Bronchial epithelial cell (primary cell): ENCODE results near the gene LMCD1. TPM values are rescaled to one million over a fixed set of nuclear protein-coding genes. Genes with fewer than 3 reads are reported as not detected.

ENCODE experiments used
- DNase-seq: peaks from one replicate; pipeline ENCODE4 v3.0.0-alpha.2; 2010; ENCODE audit warnings: low read depth
- FAIRE-seq: peaks from 2 replicates; lab custom pipeline; 2011; peaks lifted over from hg19 to GRCh38; lab: Jason Lieb, UNC
- H3K27me3 ChIP-seq: 2 replicates; pipeline ENCODE4 v1.5.1; 2011; ENCODE audit warnings: low read length; ENCODE audit not compliant: control insufficient read depth, insufficient read depth
- H3K36me3 ChIP-seq: 2 replicates; pipeline ENCODE4 v1.5.1; 2011; ENCODE audit warnings: low read length; ENCODE audit not compliant: control insufficient read depth, insufficient read depth
- H3K4me3 ChIP-seq: 2 replicates; pipeline ENCODE4 v1.5.1; 2011; ENCODE audit warnings: mild to moderate bottlenecking, low read depth, low read length, control low read depth
- CTCF ChIP-seq: IDR thresholded peaks from 2 replicates; pipeline ENCODE4 v1.5.1; 2011; ENCODE audit warnings: mild to moderate bottlenecking, moderate library complexity, low read length, control low read depth, inconsistent platforms; ENCODE audit not compliant: insufficient read depth, severe bottlenecking
- total RNA-seq: library from RNA; depleted of rRNA; stranded (reverse); fragments of >200 nt; gene quantifications from 2 replicates; pipeline ENCODE4 v1.2.1, GENCODE V29; 2014

Gene LMCD1
- total RNA-seq, 1 donor from 2014 or later, result 2.6 TPM

GRCh38 chr3:8549354-8549753, 47.7 kb downstream of the LMCD1 start:
- H3K27me3 ChIP-seq, result no peaks in the 10 kb centered on the region
- DNase-seq (no peak), FAIRE-seq (no peak)
- H3K36me3 ChIP-seq, result peaks cover 3% of the 10 kb centered on the region
- no peak for TF ChIP-seq CTCF
- H3K4me3 ChIP-seq, result no peak overlapping the region

- no peak for TF ChIP-seq CTCF
- no peak overlapping the region for H3K4me3 ChIP-seq
- no peaks in the 10 kb centered on the region for H3K27me3 ChIP-seq
- no peak for FAIRE-seq
- peaks cover 3% of the 10 kb centered on the region for H3K36me3 ChIP-seq
- no peak for DNase-seq
These were observed 49.0 kb downstream of the LMCD1 start for GRCh38 chr3:8550611-8551010.

GRCh38 chr3:8552223-8552762, 50.7 kb downstream of the LMCD1 start:
- DNase-seq, result no peak
- FAIRE-seq, result no peak
- Histone ChIP-seq H3K27me3 (no peaks in the 10 kb centered on the region), H3K4me3 (no peak overlapping the region), H3K36me3 (peaks cover 3% of the 10 kb centered on the region)
- no peak for TF ChIP-seq CTCF

- no peaks in the 10 kb centered on the region for H3K27me3 ChIP-seq
- TF ChIP-seq CTCF, result no peak
- FAIRE-seq, result no peak
- H3K36me3 ChIP-seq, result peaks cover 3% of the 10 kb centered on the region
- DNase-seq, result no peak
- no peak overlapping the region for H3K4me3 ChIP-seq
These were observed 51.8 kb downstream of the LMCD1 start for GRCh38 chr3:8553405-8553804.

- no peak overlapping the region for H3K4me3 ChIP-seq
- DNase-seq (no peak), FAIRE-seq (no peak)
- peaks cover 1% of the 10 kb centered on the region for H3K36me3 ChIP-seq
- no peaks in the 10 kb centered on the region for H3K27me3 ChIP-seq
- TF ChIP-seq CTCF, result no peak
These were observed 53.1 kb downstream of the LMCD1 start for GRCh38 chr3:8554696-8555095.

GRCh38 chr3:8555113-8555661, 53.6 kb downstream of the LMCD1 start:
- DNase-seq (no peak), FAIRE-seq (no peak)
- TF ChIP-seq CTCF, result no peak
- no peak overlapping the region for H3K4me3 ChIP-seq
- peaks cover 1% of the 10 kb centered on the region for H3K36me3 ChIP-seq
- no peaks in the 10 kb centered on the region for H3K27me3 ChIP-seq
